NCI-H748 (cell line): ENCODE measurements around the gene SPDYE2B.
"Not testable (repeated sequence)": the region's sequence is repeated elsewhere in the genome, so short reads cannot be mapped to it uniquely, and the experiment has no call there.

Experiments
- DNase-seq: peaks from one replicate; lab custom pipeline; 2025; ENCODE audit not compliant: unreplicated experiment; lab: John Stamatoyannopoulos, UW

SPDYE2B gene

DNA sequence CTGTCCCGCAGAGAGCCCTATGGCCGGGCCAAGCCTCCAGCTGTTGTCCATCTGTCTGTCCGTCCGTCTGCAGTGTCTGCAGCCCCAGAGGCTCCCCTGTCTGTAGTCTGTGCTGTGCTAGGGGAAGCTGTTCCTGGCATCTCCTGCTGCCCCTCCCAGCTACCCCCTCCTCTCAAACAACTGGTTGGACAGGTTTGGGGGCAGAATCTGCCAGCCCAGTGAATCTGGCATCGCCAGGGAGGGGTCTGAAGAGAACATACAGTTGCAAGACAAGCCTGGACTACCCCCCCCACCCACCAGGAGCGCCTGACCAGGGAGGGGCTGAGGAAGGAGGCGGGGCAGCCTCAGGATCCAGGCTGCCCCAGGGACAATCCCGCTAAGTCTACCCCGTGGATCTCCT is 7.4 kb upstream of the SPDYE2B start, which contains the start of gene UPK3BL1:
Gene UPK3BL1, minus strand, starts transcription at position 101 of the 400 bp plus-strand sequence. Its CDS starts 50 bp downstream, at position 51.
- DNase-seq, result not testable (repeated sequence)

DNA sequence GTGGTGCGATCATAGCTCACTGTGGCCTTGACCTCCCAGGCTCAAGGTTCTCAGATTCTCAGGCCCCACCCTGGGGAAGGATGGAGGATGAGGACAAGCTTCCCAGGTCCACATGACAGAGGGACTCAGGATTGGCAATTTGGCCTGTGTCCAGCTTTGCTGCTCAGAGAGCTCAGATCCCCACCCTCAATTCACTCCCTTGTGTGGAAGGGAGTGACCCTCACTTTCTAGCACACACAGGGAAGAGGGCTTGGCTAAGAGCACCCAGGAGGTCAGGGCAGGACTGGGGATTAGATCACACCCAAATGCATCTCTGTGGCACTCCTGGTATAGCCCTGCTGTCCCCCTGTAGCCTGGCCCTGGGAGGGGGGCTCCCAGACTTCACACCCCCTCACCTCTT is 6.7 kb upstream of the SPDYE2B start:
- not testable (repeated sequence) for DNase-seq

DNA sequence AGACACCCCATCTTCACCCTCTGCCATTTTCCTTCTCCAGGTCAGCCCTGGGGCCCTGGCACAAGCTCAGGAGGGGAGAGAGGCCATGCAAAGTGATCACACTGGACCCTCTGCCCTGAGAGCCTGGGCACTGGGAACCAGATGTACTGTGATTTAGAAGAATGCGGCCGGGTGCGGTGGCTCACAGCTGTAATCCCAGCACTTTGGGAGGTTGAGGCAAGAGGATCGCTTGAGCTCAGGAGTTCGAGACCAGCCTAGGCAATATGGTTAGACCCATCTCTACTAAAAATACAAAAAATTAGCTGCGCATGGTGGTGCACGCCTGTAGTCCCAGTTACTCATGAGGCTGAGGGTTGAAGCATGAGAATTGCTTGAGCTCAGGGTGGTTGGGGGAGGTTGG is 2.3 kb upstream of the SPDYE2B start:
- DNase-seq, result not testable (repeated sequence)

DNA sequence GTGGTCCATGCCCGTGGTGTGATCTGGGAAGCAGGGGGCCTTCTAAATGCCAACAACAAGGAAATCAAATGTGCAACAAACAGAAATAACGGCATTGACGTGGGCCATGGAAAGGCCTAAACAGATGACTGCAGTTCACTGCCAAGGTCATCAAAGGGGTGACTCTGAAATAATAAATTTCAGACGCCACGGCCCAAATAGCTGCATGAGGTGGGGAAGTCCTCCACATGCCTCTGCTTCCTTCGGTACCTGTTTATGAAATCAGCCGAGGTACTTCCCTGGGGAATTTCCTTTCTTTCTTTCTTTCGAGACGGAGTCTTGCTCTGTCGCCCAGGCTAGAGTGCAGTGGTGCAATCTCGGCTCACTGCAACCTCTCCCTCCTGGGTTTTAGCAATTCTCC is 14.6 kb downstream of the SPDYE2B start:
- not testable (repeated sequence) for DNase-seq

DNA sequence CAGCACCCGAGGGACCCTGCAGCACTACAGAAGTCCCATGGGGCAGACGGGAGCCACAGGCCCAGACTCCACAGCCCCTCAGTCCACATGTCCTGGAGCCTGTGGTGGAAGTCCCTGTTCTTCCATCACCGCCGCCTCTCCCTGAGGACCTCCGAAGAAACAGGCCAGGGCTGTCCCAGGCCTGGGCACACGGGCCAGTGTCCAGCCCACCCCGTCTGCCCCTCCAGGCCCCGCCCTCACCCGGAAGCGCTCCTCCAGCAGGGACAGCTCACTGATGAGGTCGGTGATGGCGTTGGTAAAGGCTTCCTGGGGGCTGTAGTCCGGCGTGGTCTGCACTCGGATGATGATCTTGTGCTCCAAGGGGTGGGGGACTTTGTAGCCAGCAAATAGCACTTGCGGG is 16.7 kb downstream of the SPDYE2B start:
- not testable (repeated sequence) for DNase-seq

DNA sequence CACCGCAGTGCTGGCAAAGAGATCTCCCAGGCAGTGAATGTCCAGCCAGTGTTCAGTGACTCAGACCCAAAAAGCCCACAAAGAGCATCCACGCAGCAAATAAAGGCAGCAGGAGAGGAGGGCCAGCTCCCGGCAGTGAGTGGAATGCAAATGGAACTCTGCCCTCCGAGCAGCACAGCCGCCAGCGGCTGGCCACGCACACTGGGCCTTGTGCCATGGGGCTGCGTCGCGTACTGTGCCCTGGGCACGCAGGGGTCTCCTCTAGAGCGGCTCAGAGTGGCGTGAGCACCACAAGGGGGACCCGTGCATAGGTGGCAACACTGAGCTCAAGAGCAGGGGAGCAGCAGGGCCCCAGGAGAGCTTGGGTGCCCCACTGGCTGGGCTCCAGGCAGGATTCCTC is 17.4 kb downstream of the SPDYE2B start:
- not testable (repeated sequence) for DNase-seq

DNA sequence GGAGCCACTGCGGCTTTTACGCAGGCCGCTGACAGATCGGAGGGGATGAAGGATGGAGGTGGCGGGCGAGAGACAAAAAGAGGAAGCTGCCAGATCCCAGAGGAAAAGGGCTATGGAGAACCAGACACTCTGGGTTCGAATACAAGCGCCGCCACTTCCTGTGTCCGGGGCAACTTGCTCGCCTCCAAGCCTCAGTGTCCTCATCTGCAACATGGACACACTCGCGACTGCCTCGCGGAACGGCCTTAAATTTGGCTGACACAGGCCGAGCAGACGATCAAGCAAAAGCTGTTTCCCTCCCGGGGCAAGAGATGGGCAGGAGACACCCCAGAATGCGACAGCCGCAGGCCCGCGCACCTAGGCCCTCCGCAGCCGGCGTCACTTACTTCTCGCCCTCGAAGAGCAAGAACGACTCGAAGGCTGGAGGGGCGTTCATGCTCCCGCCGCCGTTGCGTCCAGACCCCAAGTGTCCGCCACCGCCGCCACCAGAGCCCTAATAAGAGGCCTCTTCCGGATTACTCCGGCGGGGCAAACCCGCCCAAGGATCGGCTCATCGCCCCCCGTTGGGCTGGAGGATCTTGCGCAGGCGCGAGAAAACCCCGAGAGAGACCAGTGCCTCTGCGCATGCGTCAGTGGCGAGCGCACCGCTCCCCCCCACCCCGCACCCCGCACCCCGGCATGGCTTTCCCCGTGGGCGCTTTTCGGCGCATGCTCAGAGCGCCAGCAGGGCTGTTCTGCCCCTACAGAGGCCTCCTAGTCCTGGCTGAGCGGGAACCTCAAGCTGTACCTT is 21.2 kb downstream of the SPDYE2B start, which contains the start of gene POLR2J2:
Gene POLR2J2, minus strand, starts transcription at position 498 of the 790 bp plus-strand sequence. Its CDS starts 62 bp downstream, at position 436.
- not testable (repeated sequence) for DNase-seq

DNA sequence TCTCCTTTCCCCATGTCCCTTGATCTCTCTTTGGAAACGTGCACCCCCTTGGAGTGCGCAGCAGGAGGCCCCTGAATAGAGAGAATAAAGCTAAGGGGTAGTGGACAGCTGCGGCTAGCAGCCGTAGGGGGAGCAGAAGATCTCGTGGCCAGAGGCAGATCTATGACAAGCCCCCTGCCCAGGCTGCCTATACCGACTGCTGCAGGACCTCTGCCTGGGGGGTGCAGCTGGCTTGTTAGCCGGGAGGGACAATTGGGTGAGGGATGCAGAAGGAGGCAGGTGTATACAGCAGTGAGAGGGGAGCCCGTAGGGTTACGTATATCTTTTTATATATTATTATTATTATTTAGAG is 21.8 kb downstream of the SPDYE2B start:
- not testable (repeated sequence) for DNase-seq

DNA sequence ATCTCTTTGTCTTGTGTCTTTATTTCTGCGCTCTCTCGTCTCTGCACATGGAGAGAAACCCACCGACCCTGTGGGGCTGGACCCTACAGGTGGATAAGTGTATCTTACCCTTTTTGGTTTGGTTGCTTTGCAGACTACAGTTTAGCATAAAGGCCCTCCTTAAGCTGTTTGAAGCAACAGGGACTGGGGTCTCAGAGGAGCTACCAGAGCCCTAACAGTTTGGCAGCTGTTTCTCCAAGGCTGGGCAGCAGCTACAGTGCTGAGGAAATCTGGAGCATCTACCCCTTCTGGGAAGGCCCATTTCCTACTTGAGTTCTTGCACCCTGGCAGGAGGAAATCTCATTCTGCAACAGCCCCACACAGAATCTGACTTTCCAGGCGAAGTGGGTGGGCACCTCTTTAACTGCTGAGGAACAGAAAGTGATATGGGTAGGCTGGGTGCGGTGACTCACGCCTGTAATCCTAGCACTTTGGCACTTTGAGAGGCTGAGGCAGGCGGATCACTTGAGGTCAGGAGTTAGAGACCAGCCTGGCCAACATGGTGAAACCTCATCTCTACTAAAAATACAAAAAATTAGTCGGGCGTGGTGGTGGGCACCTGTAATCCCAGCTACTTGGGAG is 23.4 kb downstream of the SPDYE2B start:
- DNase-seq, result not testable (repeated sequence)

DNA sequence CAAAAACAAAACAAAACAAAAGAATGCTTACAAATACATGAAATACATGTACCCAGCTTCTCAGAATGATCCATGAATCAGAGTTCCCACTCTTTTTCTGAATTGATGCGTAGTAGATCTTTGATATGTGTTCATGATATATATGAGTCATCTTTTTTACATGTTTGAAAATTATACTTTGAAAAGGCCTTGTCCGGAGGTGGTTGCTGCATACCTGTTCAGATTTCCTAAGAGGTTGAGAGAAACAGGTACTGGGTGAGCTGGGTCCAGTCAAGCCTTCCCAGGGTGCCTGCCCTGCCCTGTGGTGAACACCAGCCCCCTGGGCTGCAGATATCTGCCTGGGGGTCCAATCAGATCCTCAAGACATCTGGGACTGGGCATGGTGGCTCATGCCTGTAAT is 25.4 kb downstream of the SPDYE2B start:
- DNase-seq, result not testable (repeated sequence)

DNA sequence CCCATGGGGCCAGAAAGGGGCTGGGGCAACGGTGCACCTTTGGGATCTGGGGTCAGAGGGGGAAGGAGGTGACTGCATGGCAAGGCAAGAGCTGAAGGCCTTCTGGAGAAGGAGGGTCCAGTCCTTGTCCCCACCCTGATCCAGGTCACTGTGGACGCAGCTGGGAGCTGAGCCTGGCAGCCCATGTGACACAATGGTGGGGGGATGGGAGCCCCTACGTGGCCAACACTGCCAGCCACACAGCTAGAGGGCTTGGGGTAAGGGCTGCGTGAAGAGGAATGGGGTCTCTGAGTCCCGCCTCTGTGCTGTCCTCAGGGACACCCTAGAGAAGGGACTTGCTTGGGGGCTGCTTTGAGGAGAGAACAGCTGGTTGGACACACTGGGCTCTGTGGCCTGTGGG is 30.7 kb downstream of the SPDYE2B start:
- DNase-seq, result not testable (repeated sequence)

DNA sequence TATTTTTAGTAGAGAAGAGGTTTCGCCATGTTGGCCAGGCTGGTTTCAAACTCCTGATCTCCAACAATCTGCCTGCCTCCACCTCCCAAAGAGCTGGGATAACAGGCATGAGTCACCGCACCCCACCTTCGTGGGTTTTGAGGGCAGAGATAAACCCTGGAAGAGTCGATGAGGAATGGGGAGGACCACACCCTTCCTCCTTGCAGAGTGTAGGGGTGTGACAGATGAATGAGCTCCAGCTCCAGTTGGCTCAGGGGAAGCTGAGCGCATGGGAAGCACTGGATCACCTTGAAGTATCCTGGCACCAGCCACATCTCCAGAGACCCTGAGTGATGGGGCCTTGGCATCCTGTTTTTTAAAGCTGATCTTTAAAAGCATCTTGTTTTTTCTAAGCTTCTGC is 32.4 kb downstream of the SPDYE2B start:
- not testable (repeated sequence) for DNase-seq

DNA sequence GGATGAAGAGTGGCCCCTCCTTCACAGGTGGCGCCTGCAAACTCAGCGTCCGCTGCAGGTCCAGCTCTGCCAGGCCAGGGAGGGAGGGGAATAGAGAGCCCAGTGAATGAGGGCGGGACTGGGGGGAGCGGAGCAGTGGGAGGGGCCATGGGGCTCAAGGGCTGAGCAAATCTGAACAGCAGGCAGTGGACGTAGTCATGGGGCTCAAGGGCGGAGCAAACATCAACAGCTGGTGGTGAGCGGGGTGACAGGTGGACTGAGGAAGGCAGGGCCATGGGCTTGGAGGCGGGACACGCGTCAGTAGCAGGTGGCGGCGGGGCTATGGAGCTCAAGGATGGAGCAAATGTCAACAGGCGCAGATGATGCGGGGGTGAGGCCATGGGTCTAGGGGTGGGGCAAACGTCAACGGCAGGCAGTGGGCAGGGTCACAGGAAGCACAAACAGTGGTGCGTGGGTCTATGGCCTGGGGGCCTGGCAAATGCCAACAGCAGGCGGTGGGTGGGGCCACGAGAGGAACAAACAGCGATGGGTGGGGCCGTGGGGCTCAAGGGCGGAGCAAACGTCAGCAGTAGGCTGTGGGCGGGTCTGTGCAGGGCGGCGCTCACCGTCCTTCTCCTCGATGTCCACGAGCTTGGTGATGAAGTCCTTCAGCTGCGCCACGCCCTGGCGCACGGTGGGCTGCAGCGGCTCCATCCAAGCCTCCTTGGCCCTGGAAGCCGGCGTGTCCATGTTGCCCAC is 38.3 kb downstream of the SPDYE2B start:
- DNase-seq, result not testable (repeated sequence)

DNA sequence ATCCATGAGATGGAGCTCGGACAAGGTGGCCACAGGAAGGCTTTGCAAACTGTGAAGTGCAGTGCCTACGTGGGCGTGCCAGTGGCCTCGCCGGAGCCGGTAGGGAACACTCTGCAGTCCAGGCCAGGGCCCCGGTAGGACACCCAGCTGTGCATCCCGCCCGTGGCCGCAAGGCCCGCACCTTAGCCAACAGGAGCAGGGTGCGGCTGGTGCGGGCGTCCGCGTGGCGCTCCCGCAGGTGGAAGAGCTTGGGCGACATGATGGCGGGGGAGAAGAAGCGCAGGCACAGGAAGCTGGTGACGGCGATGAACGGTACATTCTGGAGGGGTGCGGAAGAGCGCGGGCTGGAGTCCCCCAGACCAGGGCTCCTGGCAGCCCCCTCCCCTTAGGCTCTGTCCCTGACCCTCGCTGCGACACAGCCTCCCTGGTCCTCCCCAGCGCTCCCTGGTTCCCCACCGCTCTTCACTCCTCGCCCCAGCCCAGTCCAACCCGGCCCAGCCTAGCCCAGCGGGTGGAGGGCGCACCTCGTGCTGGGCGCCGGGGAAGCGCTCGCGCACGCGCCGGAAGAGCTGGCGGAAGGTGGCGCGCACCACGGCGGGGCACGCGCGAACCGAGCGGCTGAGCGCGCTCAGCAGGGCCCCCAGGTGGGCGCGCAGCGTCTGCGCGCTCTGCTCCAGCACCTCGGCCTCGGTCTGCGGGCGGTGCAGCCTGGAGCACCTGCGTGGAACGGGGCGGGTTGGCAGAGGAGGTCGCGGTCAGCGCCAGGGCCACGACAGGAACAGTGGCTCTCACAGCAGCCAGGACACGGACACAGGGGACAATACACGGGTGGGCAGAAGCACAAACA is 39.5 kb downstream of the SPDYE2B start:
- not testable (repeated sequence) for DNase-seq

DNA sequence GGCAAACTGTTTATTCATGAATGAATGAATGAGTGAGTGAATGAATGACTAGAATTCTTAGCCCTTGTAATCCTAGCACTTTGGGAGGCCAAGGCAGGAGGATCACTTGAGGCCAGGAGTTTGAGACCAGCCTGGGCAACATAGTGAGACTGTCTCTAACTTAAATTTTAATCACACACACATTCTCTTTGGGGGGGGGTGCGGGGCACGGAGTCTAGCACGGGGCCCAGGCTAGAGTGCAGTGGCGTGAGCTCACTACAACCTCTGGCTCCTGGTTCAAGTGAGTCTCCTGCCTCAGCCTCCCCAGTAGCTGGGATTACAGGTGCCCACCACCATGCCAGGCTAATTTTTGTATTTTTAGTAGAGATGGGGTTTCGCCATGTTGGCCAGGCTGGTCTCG is 40.5 kb downstream of the SPDYE2B start:
- DNase-seq, result not testable (repeated sequence)

DNA sequence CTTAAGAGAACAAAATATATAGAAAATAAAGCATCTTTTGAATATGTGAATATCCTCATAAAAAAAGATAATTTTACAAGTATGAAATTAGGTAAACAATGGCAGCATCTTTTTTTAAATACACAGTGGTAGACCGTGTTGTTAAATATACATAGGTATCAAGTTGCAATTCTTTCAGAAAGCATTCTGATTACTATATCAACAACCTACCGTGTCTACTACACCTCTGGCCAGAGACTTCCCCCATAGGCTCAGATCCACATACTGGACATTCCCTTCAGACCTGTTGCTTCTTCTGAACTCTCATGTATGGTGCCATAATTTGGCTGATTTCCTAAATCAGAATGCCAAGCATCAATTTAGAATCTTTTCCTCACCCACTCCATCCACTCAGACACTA is 43.9 kb downstream of the SPDYE2B start:
- not testable (repeated sequence) for DNase-seq

DNA sequence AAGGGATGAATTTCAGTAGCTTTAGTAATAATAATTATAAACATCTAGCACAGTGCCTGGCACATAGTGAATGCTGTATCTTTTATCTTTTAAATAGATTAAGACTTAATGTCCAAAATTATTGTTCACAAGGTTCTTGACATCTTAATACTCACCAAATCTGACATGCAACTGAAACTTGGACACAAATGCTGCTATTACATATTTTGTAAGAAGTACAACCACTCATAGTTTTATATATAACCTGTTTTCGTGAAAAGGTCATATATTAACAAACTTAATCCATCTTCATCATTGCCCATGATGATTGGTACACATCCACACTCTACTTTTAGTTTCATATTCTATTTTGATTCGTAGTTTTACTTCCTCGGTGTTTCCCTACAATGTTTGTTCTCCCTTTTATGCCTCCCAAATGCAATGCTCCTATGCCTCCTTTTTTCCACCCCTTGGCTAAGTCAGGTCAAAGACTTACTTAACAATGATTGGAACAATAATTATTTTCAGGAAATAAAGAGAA is 45.0 kb downstream of the SPDYE2B start:
- not testable (repeated sequence) for DNase-seq

DNA sequence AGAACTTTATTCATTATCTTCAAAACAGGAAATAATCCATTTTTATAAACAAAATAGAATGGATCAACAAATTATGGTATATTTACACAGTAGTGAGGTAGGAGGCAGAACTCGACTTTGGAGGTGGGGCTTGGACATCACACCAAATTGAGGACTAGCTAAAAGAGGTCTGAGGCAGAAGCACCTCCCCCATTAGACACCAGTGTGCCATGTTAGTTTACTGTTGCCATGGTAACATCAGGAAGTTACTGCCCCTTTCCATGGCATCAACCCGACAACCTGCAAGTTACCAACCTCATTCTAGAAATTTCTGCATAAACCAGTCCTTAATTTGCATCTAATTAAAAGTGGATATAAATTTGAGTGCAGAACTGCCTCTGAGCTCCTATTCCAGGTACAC is 45.9 kb downstream of the SPDYE2B start:
- DNase-seq, result not testable (repeated sequence)

DNA sequence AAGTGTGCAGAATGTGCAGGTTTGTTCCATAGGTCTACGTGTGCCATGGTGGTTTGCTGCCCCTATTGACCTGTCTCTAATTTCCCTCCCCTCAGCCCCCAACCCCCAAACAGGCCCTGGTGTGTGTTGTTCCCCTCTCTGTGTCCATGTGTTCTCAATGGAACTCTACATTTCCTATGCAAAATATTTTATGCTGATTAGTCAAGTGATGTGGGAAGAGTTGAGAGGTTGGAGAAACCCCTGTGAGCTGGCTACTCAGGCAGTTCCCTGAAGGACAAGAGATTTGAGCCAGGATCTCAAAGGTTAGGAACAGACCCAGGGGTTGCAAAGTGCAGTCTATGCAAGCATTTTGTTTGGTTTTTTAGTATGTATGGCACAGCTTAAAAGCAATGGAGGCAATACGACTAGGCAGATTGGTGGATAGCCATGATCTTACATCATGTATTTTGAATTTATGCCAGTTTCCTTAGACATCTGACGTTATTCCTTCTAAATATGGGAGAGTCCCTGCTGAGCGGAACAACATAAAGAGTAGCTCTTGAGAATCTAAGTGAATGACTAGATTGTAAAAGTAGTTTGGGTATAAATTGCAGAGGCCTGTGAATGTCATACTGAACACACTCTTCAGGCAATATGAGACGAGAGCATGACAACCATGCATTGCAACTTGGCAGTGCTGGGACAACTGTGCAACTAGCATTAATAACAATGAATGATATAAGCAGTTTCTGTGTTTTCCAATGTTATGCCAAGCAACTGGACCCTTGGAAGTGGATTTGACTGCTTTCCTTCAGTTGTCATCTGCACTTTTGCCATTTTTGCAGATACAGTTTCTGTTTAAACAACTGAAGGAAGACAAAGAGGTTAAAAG is 47.8 kb downstream of the SPDYE2B start:
- DNase-seq, result not testable (repeated sequence)
